OCI-LY7 (cell line): ENCODE measurements around the gene TUBB3. TPM values are rescaled to one million over a fixed set of nuclear protein-coding genes. Genes with fewer than 3 reads are reported as not detected.

Experiments
- BruUV-seq: library from RNA; stranded (reverse); fragments of 400-500 nt; replicated peaks from 2 replicates; lab custom pipeline; 2021; lab: Mats Ljungman, UMichigan
- CTCF ChIA-PET: fragments of 300-600 bp; sonication (Branson Sonifier 250); formaldehyde crosslinking; loops from one replicate; lab custom pipeline; 2022; ENCODE audit warnings: antibody characterized with exemption; ENCODE audit not compliant: unreplicated experiment; lab: Charles Lee
- POLR2A ChIA-PET: fragments of 300-600 bp; sonication (Branson Sonifier 250); formaldehyde crosslinking; loops from one replicate; lab custom pipeline; 2022; ENCODE audit warnings: antibody characterized with exemption; lab: Charles Lee
- DNase-seq: peaks from one replicate; pipeline ENCODE4 v3.0.0-alpha.2; 2015; ENCODE audit warnings: low spot score
- H2AFZ ChIP-seq: fragments of 200-600 bp; sonication (generic), shearing (Covaris generic); 2 replicates; pipeline ENCODE4 v1.6.1; 2014; ENCODE audit warnings: mild to moderate bottlenecking, antibody characterized with exemption, low read length, moderate library complexity
- H3K27ac ChIP-seq: fragments of 200-600 bp; sonication (generic); 2 replicates; pipeline ENCODE4 v1.5.1; 2014; ENCODE audit warnings: mixed run types, low read depth, mild to moderate bottlenecking, moderate library complexity, low read length, inconsistent platforms; ENCODE audit not compliant: poor library complexity, severe bottlenecking
- H3K36me3 ChIP-seq: fragments of 200-600 bp; sonication (generic); 2 replicates; pipeline ENCODE4 v1.6.1; 2014; ENCODE audit warnings: mild to moderate bottlenecking, antibody characterized with exemption, low read length, moderate library complexity, mixed read lengths; ENCODE audit not compliant: insufficient read depth
- H3K4me1 ChIP-seq: fragments of 200-600 bp; sonication (generic); 2 replicates; pipeline ENCODE4 v1.5.1; 2014; ENCODE audit warnings: mild to moderate bottlenecking, low read length; ENCODE audit not compliant: insufficient read depth, poor library complexity, severe bottlenecking
- H3K4me2 ChIP-seq: fragments of 200-600 bp; sonication (generic); 2 replicates; pipeline ENCODE4 v1.6.1; 2014; ENCODE audit warnings: mild to moderate bottlenecking, low read length
- H3K4me3 ChIP-seq: fragments of 200-600 bp; sonication (generic); 2 replicates; pipeline ENCODE4 v1.5.1; 2014; ENCODE audit warnings: mild to moderate bottlenecking, low read depth, low read length; ENCODE audit not compliant: poor library complexity, severe bottlenecking
- H3K79me2 ChIP-seq: fragments of 200-600 bp; sonication (generic); 2 replicates; pipeline ENCODE4 v1.6.1; 2016; ENCODE audit warnings: low read depth, mild to moderate bottlenecking, low read length, moderate library complexity, mixed read lengths; ENCODE audit not compliant: insufficient read depth
- H3K9me2 ChIP-seq: fragments of 200-600 bp; sonication (generic); 2 replicates; pipeline ENCODE4 v1.6.1; 2016; ENCODE audit warnings: mild to moderate bottlenecking, low read length, mixed read lengths; ENCODE audit not compliant: insufficient read depth
- H3K9me3 ChIP-seq: fragments of 200-600 bp; sonication (generic); 2 replicates; pipeline ENCODE4 v1.6.1; 2014; ENCODE audit warnings: mild to moderate bottlenecking, mixed run types, low read length, mixed read lengths
- H4K20me1 ChIP-seq: fragments of 200-600 bp; sonication (generic); 2 replicates; pipeline ENCODE4 v1.6.1; 2014; ENCODE audit warnings: mild to moderate bottlenecking, antibody characterized with exemption, low read length, moderate library complexity, mixed read lengths; ENCODE audit not compliant: insufficient read depth
- CTCF ChIP-seq: fragments of 200-600 bp; sonication (generic); conservative IDR thresholded peaks from 2 replicates; pipeline ENCODE4 v1.5.1; 2014; ENCODE audit warnings: mild to moderate bottlenecking, antibody characterized with exemption, low read length, moderate library complexity, mixed read lengths
- EZH2phosphoT487 ChIP-seq: fragments of 200-600 bp; sonication (generic); IDR thresholded peaks from 2 replicates; pipeline ENCODE4 v1.6.1; 2018; ENCODE audit warnings: low read depth, borderline replicate concordance, mild to moderate bottlenecking, mixed run types, antibody characterized with exemption, low read length, moderate library complexity, mixed read lengths
- intact Hi-C: fragments of 100-400 bp; cut with micrococcal nuclease; formaldehyde crosslinking; loops from one replicate; pipeline ENCODE4 v1.10.0; 2022; ENCODE audit not compliant: unreplicated experiment
- total RNA-seq, 2 experiments: library from RNA; depleted of rRNA in 1 of 2; stranded (reverse); fragments of >200 nt in 1 of 2; shearing (Covaris generic) in 1 of 2; gene quantifications; 2 replicates each; pipeline ENCODE4 v1.2.3, GENCODE V29; 2014 to 2022

Gene TUBB3
- total RNA-seq, 2 experiments from 2014 or later: 63.7 to 192 TPM

- H3K9me2 ChIP-seq: no peaks in the 10 kb centered on the region
- no peaks in the 10 kb centered on the region for H3K4me1 ChIP-seq
- H3K36me3 ChIP-seq: peaks cover 88% of the 10 kb centered on the region
- H3K79me2 ChIP-seq: no peaks in the 10 kb centered on the region
- POLR2A ChIA-PET: interaction anchor here (0.6 to 0.7 kb wide), 2 partner anchors 26 to 208 kb away, joined by 3 read pairs; no protein-coding TSS in a partner anchor
- intact Hi-C loops: no loop called here
- CTCF ChIA-PET: interaction anchor here (0.6 to 0.7 kb wide), 2 partner anchors 12 to 48 kb away, joined by 3 to 6 read pairs; partner anchors contain the start of gene MC1R
- no peak overlapping the region for H3K4me2 ChIP-seq
- no peak for DNase-seq
- H3K27ac ChIP-seq: no peak overlapping the region
- TF ChIP-seq CTCF (no peak), EZH2phosphoT487 (no peak)
- H2AFZ ChIP-seq: no peak overlapping the region
- H4K20me1 ChIP-seq: no peaks in the 10 kb centered on the region
- no TSS peak for BruUV-seq
- no peak overlapping the region for H3K4me3 ChIP-seq
- no peaks in the 10 kb centered on the region for H3K9me3 ChIP-seq
Observed at GRCh38 chr16:89907055-89907814, 15.9 kb upstream of the TUBB3 start.

GRCh38 chr16:89908236-89908635 lies 14.9 kb upstream of the TUBB3 start:
- H3K27ac ChIP-seq: no peak overlapping the region

More at GRCh38 chr16:89908236-89908635, 14.9 kb upstream of the TUBB3 start:
- Histone ChIP-seq H3K9me3 (no peaks in the 10 kb centered on the region), H3K4me2 (no peak overlapping the region), H3K36me3 (peaks cover 91% of the 10 kb centered on the region), H4K20me1 (no peaks in the 10 kb centered on the region), H3K9me2 (no peaks in the 10 kb centered on the region), H3K4me3 (no peak overlapping the region), H2AFZ (no peak overlapping the region), H3K79me2 (no peaks in the 10 kb centered on the region), H3K4me1 (no peaks in the 10 kb centered on the region)
- ChIA-PET CTCF (no interaction called here), POLR2A (interaction anchor here (0.7 kb wide), 1 partner anchor 205 kb away, joined by 3 read pairs; no protein-coding TSS in a partner anchor)
- TF ChIP-seq EZH2phosphoT487: no peak
- TF ChIP-seq CTCF: no peak
- no peak for DNase-seq
- no TSS peak for BruUV-seq
- intact Hi-C loops: no loop called here
